SIG-M5 treated with dmso at 0.1 percent for 504 hours (cell line): ENCODE measurements around the gene LRRC31.

Experiments used
- DNase-seq: peaks from one replicate; lab custom pipeline; 2025; ENCODE audit not compliant: unreplicated experiment; lab: John Stamatoyannopoulos, UW

The LRRC31 gene

DNA sequence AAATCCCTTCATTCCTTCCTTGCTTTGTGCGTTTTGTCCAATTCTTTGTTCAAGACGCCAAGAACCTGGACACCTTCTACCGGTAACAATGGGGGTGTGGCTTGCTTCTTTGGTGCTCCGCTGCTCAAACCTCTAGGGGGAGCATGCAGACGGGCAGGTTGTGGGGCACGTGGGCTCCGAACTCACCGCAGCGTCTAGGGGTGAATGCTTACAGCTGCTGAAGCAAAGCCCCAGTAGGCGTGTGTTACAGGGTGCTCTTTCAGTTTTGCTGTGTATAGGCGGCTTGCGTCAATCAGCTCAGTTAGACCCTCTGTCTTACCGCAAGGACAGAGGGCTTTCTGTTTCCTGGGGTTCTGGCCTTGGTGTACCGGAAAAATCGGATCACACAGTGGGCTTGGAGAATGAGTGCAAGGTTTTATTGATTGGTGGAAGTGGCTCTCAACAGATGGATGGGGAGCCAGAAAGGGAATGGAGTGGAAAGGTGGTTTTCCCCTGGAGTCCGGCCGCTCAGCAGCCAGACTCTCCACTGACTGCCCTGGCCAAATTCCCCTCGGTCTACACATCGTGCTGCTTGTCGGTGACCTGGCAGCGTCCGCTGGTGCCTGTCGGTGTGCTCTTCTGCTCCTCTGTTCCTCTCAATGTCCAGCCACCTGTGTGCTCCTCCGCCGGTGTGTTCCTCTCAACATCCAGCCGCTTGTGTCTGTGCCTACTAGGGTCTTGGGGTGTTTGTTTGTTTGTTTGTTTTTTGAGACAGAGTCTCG, 55.8 kb downstream of the LRRC31 start:
- DNase-seq, result peak; percentile 77

DNA sequence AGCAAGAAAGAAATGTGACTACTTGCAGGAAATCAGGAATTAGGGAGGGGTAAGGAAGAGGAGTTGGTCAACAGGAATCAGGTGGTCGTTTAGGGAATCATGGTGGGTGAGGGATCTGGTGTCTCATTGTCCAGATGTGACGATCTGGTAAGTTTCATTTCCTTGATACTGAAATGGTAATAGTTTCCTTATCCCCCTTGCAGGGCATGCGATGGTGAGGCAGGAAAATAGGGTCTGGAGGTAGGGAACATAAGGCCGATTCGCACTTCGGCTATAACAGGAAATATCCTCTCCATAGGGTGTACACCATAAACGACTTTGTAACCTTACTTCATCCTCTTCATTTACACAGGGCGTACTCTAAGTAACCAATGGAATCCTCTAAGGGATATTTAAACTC, 56.5 kb downstream of the LRRC31 start:
- DNase-seq, result no peak

DNA sequence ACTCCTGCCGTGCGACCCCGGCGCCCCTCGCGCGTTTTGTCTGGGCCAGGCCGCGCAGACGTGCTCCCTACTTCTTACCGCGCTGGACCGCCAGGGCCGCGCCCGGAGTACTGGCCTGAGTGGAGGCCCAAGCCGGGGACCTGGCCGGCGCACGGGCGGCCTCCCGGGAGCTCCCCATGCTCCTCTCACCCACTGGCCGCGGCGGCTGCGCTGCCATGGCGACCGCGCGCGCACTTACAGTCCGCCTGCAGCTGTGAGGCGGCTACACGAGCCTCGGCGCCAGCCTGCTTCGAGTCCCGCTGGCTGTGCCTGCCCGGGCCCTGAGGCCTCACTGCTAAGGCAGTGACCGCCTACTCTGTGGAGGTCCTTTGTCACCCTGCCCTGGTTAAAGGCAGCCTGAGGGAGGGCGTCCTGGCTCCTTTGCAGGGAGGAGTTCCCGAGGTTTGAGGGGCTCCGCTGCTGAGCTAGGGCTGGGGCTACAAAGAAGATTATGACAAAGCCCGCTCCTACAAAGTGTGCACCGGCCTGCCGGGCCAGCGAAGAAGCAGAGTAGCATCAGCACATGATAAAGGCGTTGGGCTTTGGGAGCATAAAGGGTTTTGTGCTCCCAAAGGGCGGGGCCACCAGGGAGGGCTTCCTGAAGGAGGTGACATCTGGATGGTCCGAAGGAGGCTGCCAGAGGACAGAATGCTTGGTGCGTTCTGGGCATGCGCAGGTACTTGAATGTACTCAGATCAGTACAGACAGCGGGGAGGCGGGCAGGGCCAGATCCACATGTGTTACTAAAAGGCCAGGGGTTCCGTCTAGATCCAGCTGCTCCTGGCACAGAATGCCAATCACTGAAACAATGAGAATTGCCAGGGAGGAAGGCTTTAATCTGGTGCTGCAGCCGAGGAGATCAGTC, 57.2 kb downstream of the LRRC31 start, which contains the start of the genes LRRC34 and LRRIQ4:
Gene LRRC34, minus strand, starts transcription at position 573 of the 904 bp plus-strand sequence. Its CDS starts 356 bp downstream, at position 217.
Gene LRRIQ4, plus strand, starts transcription at position 539 of the 904 bp plus-strand sequence. CDS start 9,052 bp downstream, outside the sequence.
- DNase-seq, result peak; percentile 91

DNA sequence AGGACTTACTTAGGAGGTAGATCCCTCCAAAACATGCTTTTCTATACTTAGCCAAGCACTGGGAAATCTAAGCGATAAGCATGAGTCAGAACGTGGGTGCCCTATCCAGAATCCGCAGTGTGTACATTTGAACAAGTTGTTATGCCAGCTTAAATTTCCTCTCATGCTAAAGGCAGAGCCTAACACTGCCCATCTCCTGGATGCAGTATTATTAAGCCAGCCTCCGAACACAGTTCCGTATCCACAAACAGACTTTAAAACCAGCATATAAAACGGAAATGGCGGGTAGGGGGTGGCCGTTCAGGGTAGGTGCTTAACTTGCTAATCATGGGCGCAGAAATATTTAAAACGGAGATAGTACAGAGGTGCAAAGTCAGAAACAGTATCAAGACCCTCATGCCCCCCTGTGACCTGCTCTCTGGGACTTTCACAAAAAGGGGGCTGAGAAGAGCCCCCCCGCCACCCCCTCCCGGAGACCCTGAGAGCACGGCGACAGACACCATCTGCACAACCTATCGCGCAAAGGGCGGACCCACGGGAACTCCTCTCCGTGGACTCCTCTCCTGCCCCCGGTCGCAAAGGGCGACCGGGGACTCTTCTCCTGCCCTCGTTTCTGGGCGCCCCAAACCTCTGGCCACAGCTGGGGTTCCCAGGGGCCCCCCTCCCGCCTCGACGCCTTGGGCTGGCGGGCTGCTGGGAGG, 58.0 kb downstream of the LRRC31 start:
- peak; percentile 50 for DNase-seq

DNA sequence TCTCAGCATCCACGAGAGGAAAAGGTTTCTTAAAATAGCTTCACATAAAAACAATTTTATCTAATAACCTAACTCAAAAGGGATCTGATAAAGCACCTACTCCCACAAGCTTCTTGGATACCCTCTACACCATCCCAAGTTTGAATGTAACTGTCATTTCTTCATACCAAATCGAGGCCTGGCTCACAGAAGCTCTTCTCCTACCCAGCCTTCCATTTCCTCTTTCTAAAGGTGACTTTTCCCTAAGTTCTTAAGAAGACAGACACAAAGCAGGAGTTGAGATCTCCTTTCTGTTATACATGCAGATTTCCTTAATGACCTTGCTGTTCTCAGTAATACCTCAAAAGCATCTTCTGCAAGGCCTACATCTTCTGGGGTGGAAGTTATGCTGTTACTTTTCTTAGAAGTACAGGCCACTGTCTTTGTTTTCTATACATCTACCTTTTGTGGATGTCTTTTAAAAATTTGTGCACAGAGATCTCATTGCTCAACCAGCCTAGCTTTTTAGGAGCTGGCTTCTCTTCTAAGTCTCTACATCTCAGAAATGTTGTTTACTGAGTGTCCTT, 60.4 kb downstream of the LRRC31 start:
- DNase-seq, result peak; percentile 29

DNA sequence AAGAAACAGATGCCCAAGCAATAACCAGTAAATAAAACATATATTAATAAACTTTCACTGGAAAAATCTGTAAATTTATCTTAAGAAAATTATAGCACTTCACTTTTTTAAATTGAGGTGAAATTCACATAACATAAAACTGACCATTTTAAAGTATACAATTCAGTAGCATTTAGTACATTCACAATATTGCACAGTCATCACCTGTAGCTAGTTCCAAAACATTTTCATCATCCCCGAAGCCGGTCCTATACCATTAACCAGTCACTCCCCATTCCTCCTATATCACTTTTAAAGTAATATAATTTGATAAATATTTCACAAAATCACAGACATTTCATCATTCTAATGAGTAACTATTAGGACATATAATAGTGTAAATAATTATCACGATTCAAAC, 65.1 kb downstream of the LRRC31 start:
- DNase-seq, result no peak

DNA sequence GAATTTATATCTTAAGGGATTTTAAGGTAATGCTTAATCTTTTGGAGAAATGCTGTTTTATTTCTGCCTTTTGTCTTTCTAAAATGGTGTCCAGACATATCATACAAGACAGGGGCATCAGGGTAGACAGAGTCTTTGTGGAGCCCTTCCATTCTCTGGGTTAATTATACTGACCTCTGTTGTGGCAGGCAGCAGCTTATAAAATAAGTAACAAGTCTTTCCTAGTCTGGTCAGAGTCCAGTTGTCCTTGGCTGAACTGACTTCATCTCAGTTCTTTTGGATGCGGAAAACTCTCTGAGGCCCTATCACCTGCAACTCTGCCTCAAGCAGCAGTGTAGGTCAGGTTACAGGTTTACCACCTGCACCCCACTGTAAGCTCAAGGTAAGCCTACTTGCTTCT, 77.4 kb downstream of the LRRC31 start:
- no peak for DNase-seq

DNA sequence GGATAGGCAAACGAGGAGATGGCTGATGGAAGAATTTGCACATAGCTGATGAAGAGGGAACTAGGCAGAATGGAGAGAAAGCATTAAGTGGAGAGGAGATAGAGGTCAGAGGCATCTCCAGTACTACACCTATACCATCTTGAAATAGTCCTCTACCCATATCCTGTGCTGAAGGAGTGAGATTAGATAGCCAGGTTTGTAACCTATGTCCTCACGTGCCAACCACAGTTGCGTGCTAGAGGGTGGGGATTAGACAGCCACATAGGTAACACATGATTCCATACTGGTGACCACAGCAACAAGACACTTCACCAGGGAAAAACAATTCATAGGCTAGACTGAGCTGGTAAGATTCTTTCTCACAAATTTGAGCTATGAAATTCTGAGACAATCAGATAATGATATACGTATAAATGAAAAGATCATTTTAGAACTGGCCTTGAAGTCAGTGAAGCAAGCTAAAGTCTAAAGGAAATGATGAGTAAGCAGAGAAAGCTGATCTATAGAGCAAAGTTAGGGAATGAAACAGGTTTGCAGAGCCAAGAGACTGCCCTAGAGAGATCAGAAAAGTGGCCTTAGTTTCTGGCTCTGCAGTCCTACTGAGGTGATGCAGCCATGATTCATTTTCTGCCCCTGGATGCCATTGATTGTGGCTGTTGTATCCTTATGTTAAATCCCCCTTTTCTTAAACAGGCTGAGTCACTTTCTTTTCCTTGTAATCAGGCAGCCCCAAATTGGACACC, 78.9 kb downstream of the LRRC31 start:
- DNase-seq, result no peak

DNA sequence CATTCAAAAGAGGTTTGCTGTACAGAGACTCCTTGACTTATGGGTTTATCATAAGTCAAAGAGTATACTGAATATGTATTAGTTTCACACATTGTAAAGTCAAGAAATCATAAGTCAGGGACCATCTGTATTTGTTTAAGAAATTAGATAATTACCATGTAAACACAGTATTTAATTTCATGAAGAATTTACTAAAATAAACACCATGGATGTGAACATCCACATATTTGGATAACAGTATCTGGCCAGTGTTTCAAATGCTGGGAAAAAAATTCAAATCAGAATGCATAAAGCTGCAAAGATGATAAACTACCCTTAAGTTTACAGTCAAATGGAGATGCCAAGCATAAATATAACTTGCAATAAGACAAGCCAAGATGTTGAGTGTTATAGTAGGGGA, 79.5 kb downstream of the LRRC31 start:
- DNase-seq, result no peak
